GM19240 (cell line): Measurements from ENCODE around the gene CYP1A2.
"Not testable (repeated sequence)": the region's sequence is repeated elsewhere in the genome, so short reads cannot be mapped to it uniquely, and the experiment has no call there.

ENCODE experiments used
- DNase-seq: peaks from one replicate; pipeline ENCODE4 v3.0.0; 2011; ENCODE audit warnings: low spot score; ENCODE audit not compliant: insufficient read length

The CYP1A2 gene

DNA sequence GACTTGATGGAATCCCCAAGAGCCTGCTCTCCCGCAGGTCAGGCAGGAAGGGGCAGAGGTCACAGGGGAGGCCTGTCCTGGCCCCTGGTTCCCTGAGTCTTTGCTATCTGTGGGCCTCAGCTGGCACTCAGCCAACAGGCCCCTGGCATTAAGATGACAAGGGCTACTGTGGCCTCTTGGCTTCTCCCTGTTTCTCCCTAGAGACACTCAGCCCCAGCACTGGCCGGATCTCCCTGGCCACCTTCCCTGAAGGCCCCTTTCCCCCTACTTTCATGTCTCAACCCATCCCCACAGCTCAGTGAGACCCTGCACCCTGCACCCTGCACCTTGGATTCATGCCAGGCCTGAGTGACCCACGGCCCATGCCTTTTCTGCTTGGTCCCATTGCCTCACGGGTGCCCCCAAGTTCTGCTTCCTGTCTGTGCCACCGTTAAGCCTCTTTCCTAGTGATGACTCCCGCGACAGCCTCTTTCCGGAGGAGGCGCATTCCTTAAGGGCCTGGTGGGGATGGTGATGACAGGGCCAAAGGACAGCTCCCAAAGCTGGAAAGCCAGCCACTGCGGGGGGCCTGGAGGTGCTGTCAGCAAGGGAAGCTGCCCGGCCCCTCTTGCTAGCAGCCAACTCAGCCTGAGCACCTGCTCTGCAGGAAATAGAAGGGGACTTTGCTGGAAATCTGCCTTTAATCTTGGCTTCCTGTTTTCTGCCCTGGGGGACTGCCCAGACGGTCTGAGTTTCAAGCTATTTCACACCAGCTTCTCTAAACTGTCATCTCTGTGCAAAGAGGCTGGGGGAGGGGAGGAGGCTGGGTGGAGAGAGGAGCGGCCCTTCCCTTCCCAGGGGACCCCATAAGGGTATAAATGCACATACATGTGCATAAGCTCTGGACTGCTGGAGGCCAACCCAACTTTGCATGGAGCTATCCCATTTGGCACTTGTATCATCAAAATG, 28.4 kb downstream of the CYP1A2 start:
- peak; percentile 71 for DNase-seq

- DNase-seq = no peak
Observed at GRCh38 chr15:74777769-74778598, 29.3 kb downstream of the CYP1A2 start.

- DNase-seq = no peak
Observed at GRCh38 chr15:74778599-74778970, 29.9 kb downstream of the CYP1A2 start.

DNA sequence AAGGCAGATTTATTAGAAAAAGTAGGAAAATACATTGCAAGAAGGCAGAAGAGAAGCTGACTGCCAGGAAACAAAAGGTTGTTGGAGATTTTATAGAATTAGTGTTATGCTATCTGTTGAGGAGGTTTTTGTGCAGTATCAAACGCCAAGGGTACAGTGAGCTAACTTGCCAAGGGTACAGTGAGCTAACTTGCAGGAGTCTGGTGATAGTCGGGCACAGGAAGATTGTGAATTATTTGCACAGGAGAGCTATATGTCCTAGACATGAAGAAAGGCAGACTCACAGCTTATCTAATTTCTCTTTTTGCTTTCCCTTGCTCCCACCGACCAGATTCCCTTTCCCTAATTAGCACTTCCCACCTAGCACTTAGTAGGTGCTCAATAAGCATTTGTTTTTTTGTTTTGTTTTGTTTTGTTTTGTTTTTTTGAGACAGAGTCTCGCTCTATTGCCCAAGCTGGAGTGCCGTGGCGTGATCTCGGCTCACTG, 30.6 kb downstream of the CYP1A2 start:
- no peak for DNase-seq

DNA sequence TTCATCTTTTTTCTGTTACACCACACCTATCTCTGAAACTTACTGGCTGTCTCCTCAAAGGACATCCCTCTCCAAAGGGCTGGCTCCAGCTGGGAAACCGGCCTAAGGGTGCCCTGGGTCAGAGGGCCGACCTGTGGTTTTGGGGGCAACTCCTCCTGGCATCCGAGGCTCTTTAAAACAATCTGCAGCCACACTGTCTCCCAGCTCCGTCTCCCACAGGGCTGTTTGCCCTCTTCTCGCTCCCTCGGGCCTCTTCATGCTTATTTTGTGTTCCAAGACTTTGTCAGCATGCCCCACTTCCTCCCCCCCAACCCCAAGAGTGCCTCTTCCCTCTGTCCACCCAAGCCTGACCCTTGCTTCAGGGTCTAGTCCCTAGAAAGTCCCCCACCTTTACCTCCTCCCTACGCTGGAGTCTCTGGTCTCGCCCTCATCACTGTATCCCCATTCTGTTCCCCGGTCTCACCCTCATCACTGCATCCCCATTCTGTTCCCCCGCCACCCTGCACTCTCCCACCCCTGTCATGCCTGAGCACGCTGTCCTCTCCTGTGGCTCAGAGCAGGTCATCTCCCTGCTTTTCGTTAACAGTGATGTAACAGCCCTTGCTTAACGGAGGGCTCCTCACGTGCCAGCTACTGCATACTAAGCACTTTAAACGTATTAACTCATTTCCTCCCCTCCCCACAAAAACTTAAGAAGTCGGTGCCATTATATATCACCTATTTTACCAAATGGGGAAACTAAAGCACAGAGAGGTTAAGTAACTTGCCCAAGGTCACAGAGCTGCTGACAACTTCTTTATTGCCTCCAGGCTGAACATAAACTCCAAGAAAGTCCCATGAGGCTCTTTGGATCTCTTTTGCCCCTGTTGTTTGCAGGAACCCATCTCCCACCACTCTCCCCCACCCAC, 32.1 kb downstream of the CYP1A2 start:
- no peak for DNase-seq

DNA sequence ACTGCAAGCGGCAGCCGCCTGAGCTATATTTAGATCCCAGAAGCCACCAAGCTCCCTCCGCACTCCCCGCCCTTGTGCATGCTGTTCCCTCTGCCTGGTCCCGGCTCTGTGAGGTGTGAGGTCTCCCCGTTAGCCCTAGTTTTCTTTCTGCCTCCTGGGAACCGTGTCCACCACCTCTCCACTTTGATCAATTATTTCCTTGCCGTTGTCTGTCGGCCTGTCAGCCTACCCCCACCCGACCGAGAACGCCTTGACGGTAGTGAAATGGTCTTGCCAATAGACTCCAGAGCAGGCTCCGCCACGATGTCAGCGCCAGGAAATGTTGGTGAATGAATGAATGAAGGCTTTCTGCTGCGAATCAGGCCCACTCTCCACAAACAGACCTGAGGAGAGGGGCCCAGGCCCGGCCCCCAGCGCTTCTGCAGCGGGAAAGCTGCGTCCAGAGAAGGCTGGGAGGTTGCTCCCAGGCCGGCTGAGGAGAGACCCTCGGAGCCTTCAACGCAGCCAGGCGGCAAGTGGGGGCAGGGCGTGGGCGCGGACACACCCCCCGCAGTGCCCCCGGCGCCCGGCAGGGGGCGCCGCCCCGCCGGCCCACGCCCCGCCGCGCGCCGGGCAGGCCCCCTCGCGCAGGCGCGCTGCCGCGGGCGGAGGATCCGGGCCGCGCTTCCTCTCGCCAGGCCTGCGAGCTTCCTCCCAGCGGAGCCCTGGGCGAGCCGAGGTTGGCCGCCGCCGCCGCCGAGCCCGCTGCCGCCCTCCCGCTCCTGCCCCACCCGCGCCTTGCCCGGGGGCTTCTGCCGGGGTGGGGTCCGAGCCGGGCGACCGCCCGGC, 33.0 kb downstream of the CYP1A2 start, which contains the start of gene CSK:
Gene CSK (plus strand): TSS at position 650 of the 828 bp plus-strand sequence. CDS start 16,218 bp downstream, outside the sequence.
- DNase-seq = no peak

- DNase-seq = no peak
Observed at GRCh38 chr15:74782259-74783071, 33.8 kb downstream of the CYP1A2 start.

- DNase-seq = no peak
Observed at GRCh38 chr15:74783072-74783807, 34.6 kb downstream of the CYP1A2 start.

- DNase-seq = no peak
Observed at GRCh38 chr15:74783808-74784175, 35.1 kb downstream of the CYP1A2 start.

GRCh38 chr15:74784426-74785193, 36.0 kb downstream of the CYP1A2 start:
- no peak for DNase-seq

GRCh38 chr15:74785194-74786032, 36.8 kb downstream of the CYP1A2 start:
- no peak for DNase-seq

GRCh38 chr15:74786081-74786480, 37.4 kb downstream of the CYP1A2 start:
- not testable (repeated sequence) for DNase-seq

DNA sequence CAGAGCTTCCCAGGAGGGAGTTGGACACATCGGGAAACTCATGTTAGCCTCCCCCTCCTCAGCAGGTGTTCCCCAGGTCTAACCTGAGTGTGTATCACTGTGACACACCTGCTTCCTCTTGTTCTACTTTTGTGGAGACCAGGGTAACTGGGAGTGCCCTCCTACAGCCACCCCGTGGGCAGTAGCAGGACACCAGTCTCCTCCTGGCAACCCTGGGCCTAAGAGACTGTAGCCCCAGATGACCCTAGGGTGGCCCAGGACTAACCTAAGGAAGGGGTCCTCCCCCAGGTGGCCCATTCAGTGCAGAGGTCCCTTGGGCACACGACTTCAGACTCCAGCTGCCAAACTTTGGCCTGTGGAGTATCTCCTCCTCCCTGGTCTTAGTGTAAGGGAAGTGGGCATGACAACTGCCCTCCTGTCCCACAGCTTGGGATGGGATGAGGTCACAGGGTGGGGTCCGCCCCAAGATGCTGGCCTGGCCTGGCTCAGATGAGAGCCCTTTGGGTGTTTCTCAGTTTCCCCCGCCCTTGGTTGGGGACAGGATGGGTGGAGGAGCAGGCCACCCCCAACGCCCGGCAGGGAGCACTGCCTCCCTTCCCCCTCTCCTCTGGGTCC, 38.0 kb downstream of the CYP1A2 start:
- no peak for DNase-seq

DNA sequence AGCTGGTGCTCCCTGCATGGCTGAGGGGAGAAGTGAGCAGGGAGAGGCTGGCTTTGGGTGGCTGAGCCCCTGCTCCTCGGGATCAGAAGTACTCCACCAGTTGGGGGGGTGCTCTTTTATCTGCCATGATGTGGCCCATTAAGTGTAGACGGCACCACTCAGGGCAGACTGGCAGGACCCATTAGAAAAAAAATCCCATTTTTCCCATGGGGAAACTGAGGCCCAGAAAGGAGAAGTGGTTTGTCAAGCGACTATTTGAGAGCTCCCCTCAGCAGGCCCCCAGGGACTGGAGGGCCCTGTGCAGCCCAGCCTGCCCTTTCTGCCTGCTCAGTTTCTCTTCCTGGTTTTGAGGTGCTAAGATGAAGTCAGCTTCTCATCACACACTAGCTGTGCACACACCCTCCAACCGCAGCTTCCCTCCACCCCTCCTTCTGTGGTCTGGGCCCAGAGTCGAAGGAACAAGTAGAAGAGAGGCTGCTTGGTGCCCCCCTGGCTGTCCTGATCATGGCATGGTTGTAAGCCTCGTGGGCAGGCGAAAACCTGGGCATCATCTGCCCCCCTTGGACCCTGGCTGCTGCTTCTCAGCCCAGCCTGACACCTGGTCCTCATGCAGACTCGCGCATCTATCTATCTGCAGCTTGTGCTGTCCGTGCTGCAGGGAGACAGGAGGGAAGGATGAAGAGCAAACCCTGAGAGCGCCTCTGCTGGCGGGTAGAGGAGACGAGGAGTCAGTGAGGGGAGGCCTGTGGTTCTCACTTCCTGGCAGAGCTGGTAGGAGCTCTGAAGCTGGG, 38.8 kb downstream of the CYP1A2 start:
- peak; percentile 75 for DNase-seq

DNA sequence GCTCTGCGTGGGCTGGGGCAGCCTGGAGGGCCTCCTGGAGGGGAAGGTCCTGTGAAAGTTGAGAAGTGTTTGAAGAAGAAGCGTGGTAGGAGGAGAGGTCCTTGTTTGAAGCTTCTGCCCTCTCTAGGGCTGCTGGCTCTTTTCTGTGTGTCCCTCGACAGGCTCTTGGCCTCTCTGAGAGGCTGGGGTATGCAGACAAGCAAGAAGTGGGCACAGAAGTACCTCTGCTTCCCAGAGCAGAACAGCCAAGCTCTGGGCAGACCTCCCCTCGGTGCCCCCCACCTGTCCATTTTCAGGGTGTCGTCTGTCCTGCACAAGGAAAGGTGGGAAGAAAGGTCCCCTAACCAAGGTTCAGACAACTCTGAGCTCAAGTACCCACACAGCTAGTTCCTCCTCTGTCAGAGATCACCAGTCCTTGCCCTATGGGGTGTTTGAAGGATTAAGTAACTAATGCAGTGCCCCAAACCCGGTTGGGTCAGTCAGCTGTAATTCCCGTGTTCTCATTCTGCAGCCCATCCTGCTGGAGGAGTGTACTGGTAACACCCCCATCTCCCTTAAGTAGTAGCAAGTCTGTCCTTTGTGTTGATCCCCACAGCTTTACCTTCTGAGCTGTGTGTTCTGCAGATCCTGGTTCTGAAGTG, 39.5 kb downstream of the CYP1A2 start:
- DNase-seq = no peak
